SK-N-DZ (cell line): ENCODE results near the gene CD300LG.

Experiments
- DNase-seq: peaks from one replicate; pipeline ENCODE4 v3.0.0-alpha.2; 2015; ENCODE audit warnings: low spot score

Gene CD300LG

DNA sequence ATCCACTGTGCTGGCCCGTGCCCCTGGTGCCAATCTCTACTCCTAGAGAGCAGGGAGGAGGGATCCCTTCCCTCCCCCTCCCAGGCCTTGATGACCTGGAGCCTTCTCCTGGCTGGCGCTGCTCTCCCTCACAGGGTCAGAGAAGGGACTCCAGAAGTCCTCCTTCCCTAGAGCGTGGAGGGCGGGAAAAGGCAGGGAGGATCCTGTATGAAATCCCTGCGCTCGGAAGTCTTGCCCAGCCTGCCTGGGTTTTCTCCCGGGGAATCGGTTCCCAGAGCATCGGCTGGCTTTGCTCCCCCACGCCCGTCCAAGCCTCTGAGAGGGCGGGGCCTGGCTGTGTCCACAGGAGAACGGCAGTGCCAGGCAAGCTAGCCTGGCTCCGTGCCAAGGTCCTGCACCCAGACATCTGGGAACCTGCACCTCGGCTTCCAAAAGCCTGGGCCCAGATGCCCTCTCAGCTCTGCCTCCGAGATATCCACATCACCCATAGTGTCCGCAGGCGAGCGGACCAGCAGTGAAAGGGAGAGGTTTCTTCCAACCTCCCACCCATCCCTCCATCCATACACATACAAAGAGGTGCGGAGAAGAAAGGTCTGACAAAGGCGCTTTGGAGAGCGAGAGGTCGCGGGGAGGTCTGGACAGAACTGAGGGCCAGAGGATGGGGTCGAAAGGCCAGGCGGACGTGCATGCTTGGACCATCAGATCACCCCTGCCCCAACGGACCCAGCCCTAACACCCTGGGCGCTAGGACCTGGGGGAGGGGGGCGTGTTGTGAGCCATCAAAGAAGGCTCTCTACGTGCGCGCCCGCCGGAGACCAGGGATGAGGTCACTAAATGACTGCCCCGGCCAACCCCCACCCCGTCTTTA is 59.2 kb downstream of the CD300LG start:
- DNase-seq: peak; percentile 75

DNA sequence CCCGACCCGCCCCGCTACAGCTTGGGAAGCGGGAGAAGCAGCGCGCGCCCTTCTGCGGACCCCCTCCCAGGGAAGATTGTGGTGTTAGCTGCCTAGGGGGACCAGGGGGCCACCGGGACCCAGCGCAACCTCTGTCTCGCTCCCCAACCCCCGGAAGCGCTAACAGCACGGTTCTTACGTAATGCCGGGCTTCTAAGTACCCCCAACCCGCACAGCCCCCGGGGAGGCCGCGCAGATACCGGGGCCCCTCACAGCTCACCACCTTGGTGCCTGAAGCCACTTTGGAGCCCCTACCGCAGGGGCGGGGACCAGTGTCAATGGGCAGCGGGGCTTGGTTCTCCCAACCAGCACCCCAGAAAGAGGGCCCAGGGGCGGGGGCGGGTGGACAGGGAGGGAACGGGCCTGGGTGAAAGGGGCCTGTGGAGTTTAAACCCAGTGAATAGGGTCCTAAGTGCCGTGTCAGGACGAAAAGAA is 60.0 kb downstream of the CD300LG start:
- no peak for DNase-seq

DNA sequence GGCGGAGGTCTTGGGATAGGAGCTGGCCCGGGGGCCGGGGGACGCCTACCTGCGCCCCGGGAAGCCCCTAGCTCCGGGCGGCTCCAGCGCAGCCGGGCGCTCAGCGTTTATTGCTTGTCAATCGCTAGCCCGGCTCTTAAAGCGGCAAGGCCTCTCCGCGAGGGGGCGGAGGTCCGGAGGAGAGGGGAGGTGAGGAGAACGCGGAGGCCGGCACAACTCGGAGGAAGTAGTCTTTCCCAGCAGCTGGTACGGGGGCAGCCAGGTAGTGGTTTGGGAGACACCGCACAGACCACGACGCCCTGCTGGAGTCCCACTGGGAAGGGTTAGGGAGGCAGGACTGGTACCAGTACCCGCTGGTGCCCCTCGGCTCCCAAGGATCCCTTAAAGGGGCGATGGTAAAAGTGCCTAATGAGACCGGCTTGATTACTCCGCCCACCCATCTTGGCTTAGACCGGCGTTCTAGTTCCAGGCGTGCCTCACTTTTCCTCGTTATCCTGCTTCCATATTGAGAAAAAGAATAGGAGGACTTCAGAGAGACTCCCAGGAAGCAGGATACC is 60.5 kb downstream of the CD300LG start, which contains the start of gene MPP2:
TSS of gene MPP2 (minus strand) at position 112 of the 557 bp plus-strand sequence. CDS start 3,076 bp downstream, outside the sequence.
- DNase-seq: peak; percentile 88

DNA sequence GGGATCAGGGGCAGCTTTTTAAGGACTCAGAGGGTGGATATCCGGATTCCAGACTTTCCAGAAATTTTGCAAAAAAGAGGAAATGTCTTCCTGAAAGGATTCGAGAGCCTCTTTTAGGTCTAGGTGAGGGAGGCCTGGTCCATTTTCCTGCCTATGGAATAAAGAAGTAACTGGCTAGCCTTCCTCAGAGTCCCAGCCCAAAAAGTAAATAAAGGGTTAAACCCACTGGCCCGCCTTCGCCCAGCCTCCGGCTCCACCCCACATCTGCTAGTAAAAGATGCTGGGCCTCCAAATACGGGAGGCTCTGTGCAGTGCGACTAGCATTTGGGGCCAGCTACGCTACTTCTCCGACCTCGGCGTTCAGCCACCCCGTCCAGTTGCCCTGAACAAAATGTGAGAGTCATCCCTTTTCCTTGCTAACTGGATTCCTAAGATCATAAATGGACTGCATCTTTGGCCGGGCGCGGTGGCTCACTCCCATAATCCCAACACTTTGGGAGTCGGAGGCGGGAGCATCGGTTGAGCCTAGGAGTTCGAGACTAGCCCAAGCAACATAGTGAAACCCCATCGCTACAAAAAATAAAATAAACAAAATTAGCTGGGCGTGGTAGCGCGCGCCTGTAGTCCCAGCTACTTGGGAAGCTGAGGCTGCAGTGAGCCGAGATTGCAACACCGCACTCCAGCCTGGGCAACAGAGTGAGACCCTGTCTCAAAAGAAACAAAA is 61.2 kb downstream of the CD300LG start:
- peak; percentile 88 for DNase-seq

DNA sequence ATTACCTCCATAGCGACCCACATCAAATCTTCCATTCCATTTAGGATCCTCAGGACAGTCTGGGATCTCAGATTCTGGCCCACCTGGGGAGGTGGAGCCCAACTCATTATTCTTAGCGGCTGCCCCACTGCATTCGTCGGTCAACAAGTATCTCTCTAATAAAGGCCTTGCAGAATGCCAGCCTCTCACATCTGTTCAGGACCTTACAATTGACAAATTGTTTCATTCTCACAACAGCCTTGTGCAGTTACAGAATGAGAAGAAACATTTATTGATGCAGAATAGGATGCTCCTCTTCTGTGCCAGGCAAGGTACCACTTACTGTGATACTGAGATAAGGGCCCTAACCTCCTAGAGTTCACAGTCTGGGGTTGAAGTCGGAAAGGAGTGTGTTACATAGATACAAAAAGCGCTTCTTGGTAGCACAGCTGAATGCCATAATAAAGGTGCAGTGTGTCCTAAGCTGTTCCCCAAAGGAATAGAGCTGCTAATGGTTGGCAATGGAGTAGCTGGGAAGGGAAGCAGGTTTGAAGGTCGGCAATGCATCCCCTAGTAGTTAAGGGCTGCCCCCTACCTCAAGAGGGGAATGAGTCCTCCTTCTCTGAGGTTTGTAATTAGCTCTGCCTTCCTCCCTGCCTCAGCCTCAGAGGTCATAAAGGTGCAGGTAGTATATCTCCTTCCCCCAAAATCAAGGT is 62.7 kb downstream of the CD300LG start:
- no peak for DNase-seq

DNA sequence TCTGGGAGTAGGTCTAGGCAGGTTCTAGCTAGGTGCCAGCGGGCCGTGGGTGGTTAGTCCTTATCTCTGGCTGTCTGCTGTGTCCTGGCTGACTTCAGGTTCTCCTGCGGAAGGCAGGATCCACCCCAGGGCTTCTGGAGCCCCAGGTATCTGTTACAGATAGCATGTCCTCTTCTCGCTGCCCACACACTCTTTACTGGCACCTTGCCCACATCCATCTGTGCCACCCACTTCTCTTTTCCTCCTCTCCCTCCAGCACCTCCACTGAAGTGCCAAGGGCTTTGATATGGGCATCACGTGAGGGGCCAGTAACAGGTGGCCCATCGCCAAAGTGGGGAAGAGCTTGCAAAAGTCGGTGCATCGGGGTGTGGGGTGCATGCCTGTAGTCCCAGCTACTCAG is 64.9 kb downstream of the CD300LG start:
- DNase-seq: no peak

DNA sequence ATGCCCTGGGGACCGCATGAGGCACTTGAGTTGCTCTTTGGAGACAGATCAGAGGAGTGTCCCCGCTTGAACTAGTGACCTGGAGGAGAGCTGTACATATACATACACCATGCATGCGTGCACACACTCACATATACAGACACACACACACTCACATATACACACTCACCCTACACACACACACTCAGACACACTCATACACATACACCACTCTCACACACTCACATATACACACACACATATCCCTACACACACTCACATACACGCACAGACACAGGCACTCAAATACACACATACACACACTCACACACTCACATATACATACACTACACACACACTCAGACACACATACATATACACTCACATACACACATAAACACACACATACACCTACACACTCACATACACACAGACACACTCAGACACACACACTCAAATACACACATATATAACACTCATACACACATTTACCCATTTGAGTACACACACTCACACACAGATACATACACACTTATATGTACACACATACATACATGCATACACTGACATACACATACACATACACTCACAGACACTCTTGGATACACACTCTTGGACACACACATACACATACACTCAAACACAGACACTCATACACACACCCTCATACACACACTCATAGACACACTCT is 65.8 kb downstream of the CD300LG start:
- no peak for DNase-seq
